Omental fat pad (tissue), 4 donors: Measurements from ENCODE around the gene KIRREL3. TPM values are rescaled to one million over a fixed set of nuclear protein-coding genes. Genes with fewer than 3 reads are reported as not detected.

ENCODE experiments used
- ATAC-seq: fragments of 150-250 bp; one replicate; pipeline ENCODE4 v1.9.1; 2016; ENCODE audit warnings: mild to moderate bottlenecking, moderate library complexity; ENCODE audit not compliant: low FRiP score
- DNase-seq: peaks from one replicate; pipeline ENCODE4 v3.0.0-alpha.2; 2019; ENCODE audit warnings: low spot score
- CTCF ChIP-seq, 3 donors: fragments of 450-650 bp; IDR thresholded peaks; one replicate each; pipeline ENCODE4 v1.5.1; 2016 to 2017; ENCODE audit warnings: antibody characterized with exemption in 3 of 3, mild to moderate bottlenecking in 3 of 3, moderate library complexity in 2 of 3
- total RNA-seq, 4 donors: library from RNA; depleted of rRNA; stranded (reverse); fragments of >200 nt; gene quantifications; one replicate each; pipeline ENCODE4 v1.1.0, GENCODE V29; 2016

Gene KIRREL3
- total RNA-seq, 4 donors from 2014 or later: 0.09 to 0.60 TPM; not detected in 2

GRCh38 chr11:126608658-126609057 is 391.9 kb downstream of the KIRREL3 start:
- ATAC-seq: no peak
- no peak for TF ChIP-seq CTCF (IDR thresholded peaks at IDR 0.05)
- no peak for DNase-seq

- no peak for ATAC-seq
- no peak for TF ChIP-seq CTCF (IDR thresholded peaks at IDR 0.05)
- DNase-seq: no peak
These were observed 392.6 kb downstream of the KIRREL3 start for GRCh38 chr11:126607776-126608541.

GRCh38 chr11:126607374-126607773 is 393.2 kb downstream of the KIRREL3 start:
- no peak for TF ChIP-seq CTCF (IDR thresholded peaks at IDR 0.05)
- DNase-seq: no peak

GRCh38 chr11:126606484-126606883 is 394.1 kb downstream of the KIRREL3 start:
- no peak for TF ChIP-seq CTCF (IDR thresholded peaks at IDR 0.05)
- no peak for DNase-seq
- ATAC-seq: no peak

More at GRCh38 chr11:126607374-126607773, 393.2 kb downstream of the KIRREL3 start:
- ATAC-seq: peak; percentile 56

GRCh38 chr11:126604461-126604860 is 396.1 kb downstream of the KIRREL3 start:
- TF ChIP-seq CTCF (IDR thresholded peaks at IDR 0.05): no peak
- DNase-seq (no peak), ATAC-seq (no peak)

- DNase-seq (no peak), ATAC-seq (no peak)
- no peak for TF ChIP-seq CTCF (IDR thresholded peaks at IDR 0.05)
These were observed 397.1 kb downstream of the KIRREL3 start for GRCh38 chr11:126603486-126603885.

GRCh38 chr11:126602993-126603392 is 397.6 kb downstream of the KIRREL3 start:
- ATAC-seq (no peak), DNase-seq (no peak)
- TF ChIP-seq CTCF (IDR thresholded peaks at IDR 0.05): no peak
